GM13977 (cell line): ENCODE data around the gene MUC5AC.

Experiments
- DNase-seq: peaks from one replicate; pipeline ENCODE4 v3.0.0; 2012; ENCODE audit warnings: low spot score
- CTCF ChIP-seq: IDR thresholded peaks from 2 replicates; pipeline ENCODE4 v1.5.1; 2012; ENCODE audit warnings: mild to moderate bottlenecking, control low read depth; ENCODE audit not compliant: insufficient read depth; ENCODE audit errors: extremely low read depth, missing control alignments
- in situ Hi-C: fragments of 300-500 bp; cut with MboI; formaldehyde crosslinking; loops from one replicate; pipeline ENCODE4 v1.12.0; 2022; ENCODE audit warnings: low sequenced_read_pairs, low pct_unique_long_range_greater_than_20kb, mixed read lengths, inconsistent platforms; ENCODE audit not compliant: unreplicated experiment

The MUC5AC gene

GRCh38 chr11:1122664-1123002 lies 35.1 kb upstream of the MUC5AC start:
- no peak for TF ChIP-seq CTCF
- in situ Hi-C loops, result no loop called here
- no peak for DNase-seq

GRCh38 chr11:1123970-1124369 lies 33.8 kb upstream of the MUC5AC start:
- in situ Hi-C loops, result no loop called here
- DNase-seq, result peak; percentile 20
- no peak for TF ChIP-seq CTCF

- in situ Hi-C loops, result no loop called here
Observed at GRCh38 chr11:1125803-1126202, 31.9 kb upstream of the MUC5AC start.

GRCh38 chr11:1126491-1126926 lies 31.2 kb upstream of the MUC5AC start:
- no peak for DNase-seq
- no peak for TF ChIP-seq CTCF
- in situ Hi-C loops, result no loop called here

More at GRCh38 chr11:1125803-1126202, 31.9 kb upstream of the MUC5AC start:
- DNase-seq, result no peak
- no peak for TF ChIP-seq CTCF

GRCh38 chr11:1126935-1127663 lies 30.7 kb upstream of the MUC5AC start:
- no peak for TF ChIP-seq CTCF
- no peak for DNase-seq
- in situ Hi-C loops, result no loop called here

- in situ Hi-C loops, result no loop called here
- TF ChIP-seq CTCF, result no peak
- peak; percentile 23 for DNase-seq
Observed at GRCh38 chr11:1127664-1128162, 30.0 kb upstream of the MUC5AC start.
